NB4 (cell line): ENCODE data around the gene DUOX1.

Experiments used
- POLR2A ChIP-seq: IDR thresholded peaks from 2 replicates; pipeline ENCODE4 v1.6.1; 2011; ENCODE audit warnings: mild to moderate bottlenecking; ENCODE audit not compliant: insufficient read length; ENCODE audit errors: extremely low read depth
- TF ChIP-seq, protein P1 (sequence below): IDR thresholded peaks from one replicate; pipeline ENCODE4 v1.5.1; 2012; ENCODE audit warnings: low read depth, low read length

DNA sequence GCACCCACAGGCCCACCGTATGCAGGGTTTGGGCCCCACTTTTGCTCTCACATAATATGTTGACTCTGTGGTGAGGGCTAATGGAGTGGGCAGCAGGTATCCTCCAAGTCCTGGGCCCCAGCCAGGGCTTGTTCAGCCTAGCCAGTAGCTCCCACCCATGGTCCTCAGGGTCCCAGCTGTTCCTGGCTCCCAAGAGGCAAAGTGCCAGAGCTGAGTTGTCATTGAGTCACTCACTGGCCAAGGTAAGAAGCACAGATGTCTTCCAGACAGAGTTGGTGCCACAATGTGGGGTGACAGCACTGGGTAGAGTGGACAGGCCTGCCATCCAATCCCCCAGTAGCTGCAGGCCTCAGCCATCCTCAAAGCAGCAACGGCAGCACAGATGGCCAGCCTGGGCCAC, 53.7 kb downstream of the DUOX1 start:
- no peak for TF ChIP-seq POLR2A
- TF ChIP-seq, protein P1, sequence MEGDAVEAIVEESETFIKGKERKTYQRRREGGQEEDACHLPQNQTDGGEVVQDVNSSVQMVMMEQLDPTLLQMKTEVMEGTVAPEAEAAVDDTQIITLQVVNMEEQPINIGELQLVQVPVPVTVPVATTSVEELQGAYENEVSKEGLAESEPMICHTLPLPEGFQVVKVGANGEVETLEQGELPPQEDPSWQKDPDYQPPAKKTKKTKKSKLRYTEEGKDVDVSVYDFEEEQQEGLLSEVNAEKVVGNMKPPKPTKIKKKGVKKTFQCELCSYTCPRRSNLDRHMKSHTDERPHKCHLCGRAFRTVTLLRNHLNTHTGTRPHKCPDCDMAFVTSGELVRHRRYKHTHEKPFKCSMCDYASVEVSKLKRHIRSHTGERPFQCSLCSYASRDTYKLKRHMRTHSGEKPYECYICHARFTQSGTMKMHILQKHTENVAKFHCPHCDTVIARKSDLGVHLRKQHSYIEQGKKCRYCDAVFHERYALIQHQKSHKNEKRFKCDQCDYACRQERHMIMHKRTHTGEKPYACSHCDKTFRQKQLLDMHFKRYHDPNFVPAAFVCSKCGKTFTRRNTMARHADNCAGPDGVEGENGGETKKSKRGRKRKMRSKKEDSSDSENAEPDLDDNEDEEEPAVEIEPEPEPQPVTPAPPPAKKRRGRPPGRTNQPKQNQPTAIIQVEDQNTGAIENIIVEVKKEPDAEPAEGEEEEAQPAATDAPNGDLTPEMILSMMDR: no peak
